Adrenal gland (tissue), 5 donors: ENCODE measurements around the gene MSANTD2.

Source experiments
- CTCF ChIP-seq, 6 experiments: fragments of 450-650 bp in 4 of 6; fragments of 200-600 bp in 2 of 6; sonication (generic) in 1 of 6; IDR thresholded peaks; 1 replicate in 5 of 6; 2 replicates in 1 of 6; pipeline versions ENCODE4 v1.5.1 to v1.8.0; 2016 to 2021; ENCODE audit warnings: antibody characterized with exemption in 6 of 6, mild to moderate bottlenecking in 2 of 6, moderate library complexity in 1 of 6
- POLR2A ChIP-seq, 2 donors: fragments of 450-650 bp; IDR thresholded peaks; one replicate each; pipeline ENCODE4 v1.6.1; 2017; ENCODE audit warnings: antibody characterized with exemption in 2 of 2, mild to moderate bottlenecking in 2 of 2, moderate library complexity in 1 of 2
- donor health status: DM: no; HTN: no; CAD: no.

- TF ChIP-seq CTCF (IDR thresholded peaks at IDR 0.05) (peak in 5 of 6 experiments; percentile 9 to 34 (median 29)), POLR2A (IDR thresholded peaks at IDR 0.05) (peak in 1 of 2 donors; percentile 31)
Observed at GRCh38 chr11:124746621-124747243, 53.5 kb downstream of the MSANTD2 start.
